HepG2 (cell line): Measurements from ENCODE around the gene PANK1. TPM values are rescaled to one million over a fixed set of nuclear protein-coding genes. Genes with fewer than 3 reads are reported as not detected.

Experiments used
- ATF7-NPFF ChIP-seq: sonication (generic); formaldehyde crosslinking; IDR thresholded peaks from 2 replicates; pipeline ENCODE4 v1.8.1; 2023; ENCODE audit warnings: mild to moderate bottlenecking, low read depth, missing genetic modification reagents, moderate library complexity
- CENPX ChIP-seq: sonication (generic); formaldehyde crosslinking; IDR thresholded peaks from 2 replicates; pipeline ENCODE4 v1.9.0; 2021; ENCODE audit warnings: mild to moderate bottlenecking, missing genetic modification reagents, moderate library complexity
- CREM ChIP-seq, 2 experiments: sonication (generic) in 1 of 2; formaldehyde crosslinking in 1 of 2; IDR thresholded peaks; 2 replicates each; pipeline versions ENCODE4 v1.4.0 to v1.6.1; 2016 to 2020; ENCODE audit warnings: antibody characterized with exemption in 1 of 2, mild to moderate bottlenecking in 1 of 2, missing genetic modification reagents in 1 of 2
- GABPB1 ChIP-seq: IDR thresholded peaks from 2 replicates; pipeline ENCODE4 v1.6.1; 2016; ENCODE audit warnings: mild to moderate bottlenecking, missing genetic modification reagents, moderate library complexity, missing compliant biosample characterization
- JUNB ChIP-seq: sonication (generic); formaldehyde crosslinking; IDR thresholded peaks from 2 replicates; pipeline ENCODE4 v1.8.0; 2022; ENCODE audit warnings: missing genetic modification reagents, mild to moderate bottlenecking, borderline replicate concordance
- KDM2A ChIP-seq: sonication (generic); formaldehyde crosslinking; IDR thresholded peaks from 2 replicates; pipeline ENCODE4 v1.4.0; 2020; ENCODE audit warnings: low read depth, missing genetic modification reagents, borderline replicate concordance
- MTA3 ChIP-seq: sonication (generic); formaldehyde crosslinking; IDR thresholded peaks from 2 replicates; pipeline ENCODE4 v1.4.0; 2020; ENCODE audit warnings: missing genetic modification reagents
- NFYB ChIP-seq: sonication (generic); formaldehyde crosslinking; IDR thresholded peaks from 2 replicates; pipeline ENCODE4 v1.4.0; 2020; ENCODE audit warnings: missing genetic modification reagents
- NKX3-1 ChIP-seq: sonication (generic); formaldehyde crosslinking; IDR thresholded peaks from 2 replicates; pipeline ENCODE4 v1.5.0; 2020; ENCODE audit warnings: missing genetic modification reagents
- POLR2G ChIP-seq: fragments of 200-400 bp; formaldehyde crosslinking; IDR thresholded peaks from 2 replicates; pipeline ENCODE4 v1.6.1; 2018; ENCODE audit warnings: mild to moderate bottlenecking, low read depth, low read length, moderate library complexity
- SIX4 ChIP-seq: sonication (generic); formaldehyde crosslinking; IDR thresholded peaks from 2 replicates; pipeline ENCODE4 v1.4.0; 2020; ENCODE audit warnings: missing genetic modification reagents
- SSRP1 ChIP-seq: IDR thresholded peaks from 2 replicates; pipeline ENCODE4 v1.6.1; 2016; ENCODE audit warnings: control low read depth
- THAP11 ChIP-seq: IDR thresholded peaks from 2 replicates; pipeline ENCODE4 v1.6.1; 2016; ENCODE audit warnings: missing biosample characterization, missing genetic modification reagents
- YEATS2 ChIP-seq: sonication (generic); formaldehyde crosslinking; IDR thresholded peaks from 2 replicates; pipeline ENCODE4 v1.4.0; 2020; ENCODE audit warnings: missing genetic modification reagents, borderline replicate concordance
- ZNF207 ChIP-seq: fragments of 450-650 bp; IDR thresholded peaks from 2 replicates; pipeline ENCODE4 v1.6.1; 2016; ENCODE audit warnings: antibody characterized with exemption, borderline replicate concordance
- ZNF3 ChIP-seq: IDR thresholded peaks from 2 replicates; pipeline ENCODE4 v1.7.0; 2017; ENCODE audit warnings: inconsistent platforms
- ZNF891 ChIP-seq: sonication (generic); formaldehyde crosslinking; IDR thresholded peaks from 2 replicates; pipeline ENCODE4 v1.5.0; 2020; ENCODE audit warnings: mild to moderate bottlenecking, missing genetic modification reagents
- polyA plus RNA-seq, 8 experiments: library from polyadenylated mRNA; depleted of rRNA in 3 of 8; stranded (reverse) in 7 of 8; unstranded in 1 of 8; fragments of >200 nt; fragmentation: Illumina TruSeq in 4 of 8; extraction: Trizol in 4 of 8; gene quantifications; 2 replicates each; pipeline versions ENCODE4 v1.2.1 to v1.2.3, GENCODE V29; 2011 to 2016; ENCODE audit warnings: low read depth in 4 of 8, missing spikeins in 1 of 8, mixed read lengths in 1 of 8; ENCODE audit not compliant: insufficient read depth in 1 of 8
- total RNA-seq, 5 experiments: library from RNA; depleted of rRNA; stranded (reverse); fragments of >200 nt; fragmentation: Illumina TruSeq; extraction: Trizol; gene quantifications; 2 replicates each; pipeline ENCODE4 v1.2.3, GENCODE V29; 2016; ENCODE audit warnings: low read depth in 1 of 5
- TF ChIP-seq, protein P1 (sequence below): sonication (generic); formaldehyde crosslinking; IDR thresholded peaks from 2 replicates; pipeline ENCODE4 v1.5.0; 2020; ENCODE audit warnings: missing genetic modification reagents
- TF ChIP-seq, protein P2 (sequence below): IDR thresholded peaks from 2 replicates; pipeline ENCODE4 v1.6.1; 2016
- TF ChIP-seq, protein P3 (sequence below): sonication (generic); formaldehyde crosslinking; IDR thresholded peaks from 2 replicates; pipeline ENCODE4 v1.4.0; 2020; ENCODE audit warnings: missing genetic modification reagents
- TF ChIP-seq, protein P4 (sequence below): sonication (generic); formaldehyde crosslinking; IDR thresholded peaks from 2 replicates; pipeline ENCODE4 v1.8.1; 2022; ENCODE audit warnings: low read depth, mild to moderate bottlenecking, missing genetic modification reagents
- TF ChIP-seq, protein P5 (sequence below): sonication (generic); formaldehyde crosslinking; IDR thresholded peaks from 2 replicates; pipeline ENCODE4 v1.5.0; 2020; ENCODE audit warnings: mild to moderate bottlenecking, missing genetic modification reagents
- TF ChIP-seq, protein P6 (sequence below): sonication (generic); formaldehyde crosslinking; IDR thresholded peaks from 2 replicates; pipeline ENCODE4 v1.4.0; 2020; ENCODE audit warnings: mild to moderate bottlenecking, missing genetic modification reagents

PANK1 gene
- total and polyA plus RNA-seq, 2 of the 13 experiments (the other 11 are each of a cell fraction or from before 2014, with no cell fraction given) = 18.2 to 33.3 TPM

DNA sequence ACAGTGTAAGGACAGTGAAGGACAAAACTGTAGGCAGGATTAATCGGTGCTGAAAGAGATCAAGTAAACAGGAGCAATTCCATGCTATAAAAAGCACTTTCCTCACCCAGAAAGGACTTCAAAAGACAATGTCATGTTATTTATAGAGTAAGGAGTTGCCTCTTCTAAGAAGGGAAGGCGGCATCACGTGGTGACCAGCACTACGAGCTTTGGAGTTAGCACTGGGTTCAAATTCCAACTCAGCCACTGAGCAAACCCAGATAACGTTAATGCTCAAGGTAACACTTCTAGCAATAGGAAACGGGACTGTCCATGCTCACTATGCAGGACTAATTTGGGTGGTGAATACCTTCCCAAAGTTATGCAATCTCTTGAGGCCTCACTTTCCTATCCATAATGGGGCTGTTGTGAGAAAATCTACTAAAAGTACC, 715 bp upstream of the PANK1 start (continued):
- TF ChIP-seq ZNF3 (CRISPR knock-in tag) (no peak), CENPX (CRISPR knock-in tag) (no peak), GABPB1 (CRISPR knock-in tag) (no peak; the same call in 1 of the 2 replicates), SSRP1 (CRISPR knock-in tag) (no peak), SIX4 (CRISPR knock-in tag) (peak; percentile 53), CREM (IDR thresholded peaks at IDR 0.05) (peak; percentile 86), CREM (CRISPR knock-in tag; IDR thresholded peaks at IDR 0.05) (no peak), NKX3-1 (CRISPR knock-in tag) (0 out of 2 replicates have a peak, but pooled peaks have one; percentile 47), THAP11 (no peak), ZNF891 (CRISPR knock-in tag) (no peak), MTA3 (CRISPR knock-in tag) (no peak), KDM2A (CRISPR knock-in tag) (no peak), YEATS2 (no peak), JUNB (CRISPR knock-in tag) (no peak), POLR2G (no peak; the same call in 1 of the 2 replicates), ATF7-NPFF (0 out of 2 replicates have a peak, but pooled peaks have one; percentile 7), NFYB (no peak), ZNF207 (no peak)
- TF ChIP-seq, protein P1, sequence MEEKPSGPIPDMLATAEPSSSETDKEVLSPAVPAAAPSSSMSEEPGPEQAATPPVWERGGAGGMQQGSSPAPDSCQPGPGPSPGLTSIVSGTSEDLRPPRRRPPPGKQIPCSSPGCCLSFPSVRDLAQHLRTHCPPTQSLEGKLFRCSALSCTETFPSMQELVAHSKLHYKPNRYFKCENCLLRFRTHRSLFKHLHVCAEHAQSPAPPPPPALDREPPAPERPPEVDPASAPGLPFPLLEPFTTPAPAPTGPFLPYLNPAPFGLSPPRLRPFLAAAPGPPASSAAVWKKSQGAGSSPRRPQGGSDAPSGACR (CRISPR knock-in tag) = no peak; the same call in 1 of the 2 replicates
- TF ChIP-seq, protein P2, sequence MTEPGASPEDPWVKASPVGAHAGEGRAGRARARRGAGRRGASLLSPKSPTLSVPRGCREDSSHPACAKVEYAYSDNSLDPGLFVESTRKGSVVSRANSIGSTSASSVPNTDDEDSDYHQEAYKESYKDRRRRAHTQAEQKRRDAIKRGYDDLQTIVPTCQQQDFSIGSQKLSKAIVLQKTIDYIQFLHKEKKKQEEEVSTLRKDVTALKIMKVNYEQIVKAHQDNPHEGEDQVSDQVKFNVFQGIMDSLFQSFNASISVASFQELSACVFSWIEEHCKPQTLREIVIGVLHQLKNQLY (CRISPR knock-in tag) = peak; percentile 97
- TF ChIP-seq, protein P3, sequence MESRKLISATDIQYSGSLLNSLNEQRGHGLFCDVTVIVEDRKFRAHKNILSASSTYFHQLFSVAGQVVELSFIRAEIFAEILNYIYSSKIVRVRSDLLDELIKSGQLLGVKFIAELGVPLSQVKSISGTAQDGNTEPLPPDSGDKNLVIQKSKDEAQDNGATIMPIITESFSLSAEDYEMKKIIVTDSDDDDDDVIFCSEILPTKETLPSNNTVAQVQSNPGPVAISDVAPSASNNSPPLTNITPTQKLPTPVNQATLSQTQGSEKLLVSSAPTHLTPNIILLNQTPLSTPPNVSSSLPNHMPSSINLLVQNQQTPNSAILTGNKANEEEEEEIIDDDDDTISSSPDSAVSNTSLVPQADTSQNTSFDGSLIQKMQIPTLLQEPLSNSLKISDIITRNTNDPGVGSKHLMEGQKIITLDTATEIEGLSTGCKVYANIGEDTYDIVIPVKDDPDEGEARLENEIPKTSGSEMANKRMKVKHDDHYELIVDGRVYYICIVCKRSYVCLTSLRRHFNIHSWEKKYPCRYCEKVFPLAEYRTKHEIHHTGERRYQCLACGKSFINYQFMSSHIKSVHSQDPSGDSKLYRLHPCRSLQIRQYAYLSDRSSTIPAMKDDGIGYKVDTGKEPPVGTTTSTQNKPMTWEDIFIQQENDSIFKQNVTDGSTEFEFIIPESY (CRISPR knock-in tag) = no peak
- TF ChIP-seq, protein P4, sequence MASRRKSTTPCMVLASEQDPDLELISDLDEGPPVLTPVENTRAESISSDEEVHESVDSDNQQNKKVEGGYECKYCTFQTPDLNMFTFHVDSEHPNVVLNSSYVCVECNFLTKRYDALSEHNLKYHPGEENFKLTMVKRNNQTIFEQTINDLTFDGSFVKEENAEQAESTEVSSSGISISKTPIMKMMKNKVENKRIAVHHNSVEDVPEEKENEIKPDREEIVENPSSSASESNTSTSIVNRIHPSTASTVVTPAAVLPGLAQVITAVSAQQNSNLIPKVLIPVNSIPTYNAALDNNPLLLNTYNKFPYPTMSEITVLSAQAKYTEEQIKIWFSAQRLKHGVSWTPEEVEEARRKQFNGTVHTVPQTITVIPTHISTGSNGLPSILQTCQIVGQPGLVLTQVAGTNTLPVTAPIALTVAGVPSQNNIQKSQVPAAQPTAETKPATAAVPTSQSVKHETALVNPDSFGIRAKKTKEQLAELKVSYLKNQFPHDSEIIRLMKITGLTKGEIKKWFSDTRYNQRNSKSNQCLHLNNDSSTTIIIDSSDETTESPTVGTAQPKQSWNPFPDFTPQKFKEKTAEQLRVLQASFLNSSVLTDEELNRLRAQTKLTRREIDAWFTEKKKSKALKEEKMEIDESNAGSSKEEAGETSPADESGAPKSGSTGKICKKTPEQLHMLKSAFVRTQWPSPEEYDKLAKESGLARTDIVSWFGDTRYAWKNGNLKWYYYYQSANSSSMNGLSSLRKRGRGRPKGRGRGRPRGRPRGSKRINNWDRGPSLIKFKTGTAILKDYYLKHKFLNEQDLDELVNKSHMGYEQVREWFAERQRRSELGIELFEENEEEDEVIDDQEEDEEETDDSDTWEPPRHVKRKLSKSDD (CRISPR knock-in tag) = peak; percentile 34; the same call in 1 of the 2 replicates
- TF ChIP-seq, protein P5, sequence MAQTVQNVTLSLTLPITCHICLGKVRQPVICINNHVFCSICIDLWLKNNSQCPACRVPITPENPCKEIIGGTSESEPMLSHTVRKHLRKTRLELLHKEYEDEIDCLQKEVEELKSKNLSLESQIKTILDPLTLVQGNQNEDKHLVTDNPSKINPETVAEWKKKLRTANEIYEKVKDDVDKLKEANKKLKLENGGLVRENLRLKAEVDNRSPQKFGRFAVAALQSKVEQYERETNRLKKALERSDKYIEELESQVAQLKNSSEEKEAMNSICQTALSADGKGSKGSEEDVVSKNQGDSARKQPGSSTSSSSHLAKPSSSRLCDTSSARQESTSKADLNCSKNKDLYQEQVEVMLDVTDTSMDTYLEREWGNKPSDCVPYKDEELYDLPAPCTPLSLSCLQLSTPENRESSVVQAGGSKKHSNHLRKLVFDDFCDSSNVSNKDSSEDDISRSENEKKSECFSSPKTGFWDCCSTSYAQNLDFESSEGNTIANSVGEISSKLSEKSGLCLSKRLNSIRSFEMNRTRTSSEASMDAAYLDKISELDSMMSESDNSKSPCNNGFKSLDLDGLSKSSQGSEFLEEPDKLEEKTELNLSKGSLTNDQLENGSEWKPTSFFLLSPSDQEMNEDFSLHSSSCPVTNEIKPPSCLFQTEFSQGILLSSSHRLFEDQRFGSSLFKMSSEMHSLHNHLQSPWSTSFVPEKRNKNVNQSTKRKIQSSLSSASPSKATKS (CRISPR knock-in tag) = peak; percentile 88
- TF ChIP-seq, protein P6, sequence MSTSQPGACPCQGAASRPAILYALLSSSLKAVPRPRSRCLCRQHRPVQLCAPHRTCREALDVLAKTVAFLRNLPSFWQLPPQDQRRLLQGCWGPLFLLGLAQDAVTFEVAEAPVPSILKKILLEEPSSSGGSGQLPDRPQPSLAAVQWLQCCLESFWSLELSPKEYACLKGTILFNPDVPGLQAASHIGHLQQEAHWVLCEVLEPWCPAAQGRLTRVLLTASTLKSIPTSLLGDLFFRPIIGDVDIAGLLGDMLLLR (CRISPR knock-in tag) = 0 out of 2 replicates have a peak, but pooled peaks have one; percentile 12
